HG02938 (cell line): ENCODE measurements around the gene DYTN.

Experiments used
- ATAC-seq: cut with Tn5 transposase; IDR thresholded peaks from one replicate; pipeline ENCODE4 v1.9.1; 2021; ENCODE audit warnings: mild to moderate bottlenecking, moderate library complexity; ENCODE audit not compliant: unreplicated experiment

Gene DYTN

GRCh38 chr2:206616151-206616550 is 102.0 kb downstream of the DYTN start:
- ATAC-seq, result no peak

GRCh38 chr2:206615417-206616089 is 102.6 kb downstream of the DYTN start:
- ATAC-seq, result no peak

GRCh38 chr2:206614811-206615210 is 103.4 kb downstream of the DYTN start:
- ATAC-seq, result no peak

- ATAC-seq, result no peak
These were observed 106.5 kb downstream of the DYTN start for GRCh38 chr2:206611736-206612135.

GRCh38 chr2:206611191-206611590 is 107.0 kb downstream of the DYTN start:
- no peak for ATAC-seq

GRCh38 chr2:206610451-206610850 is 107.7 kb downstream of the DYTN start:
- no peak for ATAC-seq

- ATAC-seq, result no peak
These were observed 115.0 kb downstream of the DYTN start for GRCh38 chr2:206603243-206603642.
